Breast epithelium (tissue), 4 donors: ENCODE measurements around the gene FLII. TPM values are rescaled to one million over a fixed set of nuclear protein-coding genes. Genes with fewer than 3 reads are reported as not detected.

Experiments
- DNase-seq, 2 donors: peaks; one replicate each; pipeline ENCODE4 v3.0.0-alpha.2; 2019; ENCODE audit warnings: low spot score in 2 of 2
- H3K27ac ChIP-seq, 2 donors: fragments of 200-600 bp; sonication (generic) in 1 of 2; one replicate each; pipeline ENCODE4 v1.5.1; 2016 to 2019; ENCODE audit warnings: mild to moderate bottlenecking in 1 of 2
- H3K27me3 ChIP-seq, 2 donors: fragments of 200-600 bp; sonication (generic) in 1 of 2; one replicate each; pipeline versions ENCODE4 v1.5.1 to v1.6.0; 2017 to 2019; ENCODE audit warnings: control low read depth in 1 of 2, mild to moderate bottlenecking in 1 of 2
- H3K36me3 ChIP-seq: fragments of 200-600 bp; one replicate; pipeline ENCODE4 v1.5.1; 2019
- H3K4me1 ChIP-seq, 2 donors: fragments of 200-600 bp; sonication (generic); one replicate each; pipeline ENCODE4 v1.5.1; 2016 to 2019; ENCODE audit warnings: control low read depth in 1 of 2
- H3K4me3 ChIP-seq, 3 donors: fragments of 200-600 bp; sonication (generic); 1 replicate in 2 of 3; 2 replicates in 1 of 3; pipeline ENCODE4 v1.5.1; 2016 to 2019; ENCODE audit warnings: mild to moderate bottlenecking in 3 of 3, moderate library complexity in 2 of 3
- H3K9me3 ChIP-seq, 2 donors: fragments of 200-600 bp; sonication (generic) in 1 of 2; one replicate each; pipeline ENCODE4 v1.5.1; 2016 to 2019; ENCODE audit warnings: control low read depth in 1 of 2
- POLR2A ChIP-seq: fragments of 450-650 bp; IDR thresholded peaks from one replicate; pipeline ENCODE4 v1.6.1; 2016; ENCODE audit warnings: antibody characterized with exemption, mild to moderate bottlenecking, moderate library complexity
- POLR2AphosphoS5 ChIP-seq, 3 donors: sonication (generic); formaldehyde crosslinking; IDR thresholded peaks; one replicate each; pipeline ENCODE4 v1.6.1; 2017; ENCODE audit warnings: antibody characterized with exemption in 3 of 3
- intact Hi-C: fragments of 100-400 bp; cut with DNase I; formaldehyde crosslinking; loops from one replicate; pipeline ENCODE4 v1.15.1; 2023; ENCODE audit warnings: low total_unique reads
- total RNA-seq, 3 donors: library from RNA; depleted of rRNA; stranded (reverse); fragments of >200 nt; gene quantifications; one replicate each; pipeline ENCODE4 v1.1.0, GENCODE V29; 2016
- TF ChIP-seq, protein P1 (sequence below), 3 donors: fragments of 450-650 bp; IDR thresholded peaks; one replicate each; pipeline ENCODE4 v1.5.1; 2016 to 2017; ENCODE audit warnings: antibody characterized with exemption in 3 of 3, mild to moderate bottlenecking in 3 of 3, moderate library complexity in 3 of 3

The FLII gene
- total RNA-seq, 3 donors from 2014 or later, result 235 to 298 (median 293) TPM

GRCh38 chr17:18247613-18248001, 10.9 kb downstream of the FLII start:
- TF ChIP-seq POLR2A (no peak), POLR2AphosphoS5 (IDR thresholded peaks at IDR 0.05) (no peak)
- TF ChIP-seq, protein P1, sequence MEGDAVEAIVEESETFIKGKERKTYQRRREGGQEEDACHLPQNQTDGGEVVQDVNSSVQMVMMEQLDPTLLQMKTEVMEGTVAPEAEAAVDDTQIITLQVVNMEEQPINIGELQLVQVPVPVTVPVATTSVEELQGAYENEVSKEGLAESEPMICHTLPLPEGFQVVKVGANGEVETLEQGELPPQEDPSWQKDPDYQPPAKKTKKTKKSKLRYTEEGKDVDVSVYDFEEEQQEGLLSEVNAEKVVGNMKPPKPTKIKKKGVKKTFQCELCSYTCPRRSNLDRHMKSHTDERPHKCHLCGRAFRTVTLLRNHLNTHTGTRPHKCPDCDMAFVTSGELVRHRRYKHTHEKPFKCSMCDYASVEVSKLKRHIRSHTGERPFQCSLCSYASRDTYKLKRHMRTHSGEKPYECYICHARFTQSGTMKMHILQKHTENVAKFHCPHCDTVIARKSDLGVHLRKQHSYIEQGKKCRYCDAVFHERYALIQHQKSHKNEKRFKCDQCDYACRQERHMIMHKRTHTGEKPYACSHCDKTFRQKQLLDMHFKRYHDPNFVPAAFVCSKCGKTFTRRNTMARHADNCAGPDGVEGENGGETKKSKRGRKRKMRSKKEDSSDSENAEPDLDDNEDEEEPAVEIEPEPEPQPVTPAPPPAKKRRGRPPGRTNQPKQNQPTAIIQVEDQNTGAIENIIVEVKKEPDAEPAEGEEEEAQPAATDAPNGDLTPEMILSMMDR (IDR thresholded peaks at IDR 0.05), result no peak
- peak overlapping the region in 1 of 2 donors; percentile 61 for H3K27ac ChIP-seq
- H3K9me3 ChIP-seq, result no peaks in the 10 kb centered on the region
- H3K36me3 ChIP-seq, result peaks cover 7% of the 10 kb centered on the region
- intact Hi-C loops, result no loop called here
- H3K4me1 ChIP-seq, result no peaks in the 10 kb centered on the region
- H3K27me3 ChIP-seq, result no peaks in the 10 kb centered on the region
- peak in 1 of 2 donors; percentile 48 for DNase-seq
- H3K4me3 ChIP-seq, result peak overlapping the region in 1 of 3 donors; percentile 29

- DNase-seq, result peak in 1 of 2 donors; percentile 69
- H3K27ac ChIP-seq, result peak overlapping the region; percentile 40 to 61
- peak overlapping the region in 2 of 3 donors; percentile 29 to 49 for H3K4me3 ChIP-seq
- H3K9me3 ChIP-seq, result no peaks in the 10 kb centered on the region
- peaks cover 7% of the 10 kb centered on the region for H3K36me3 ChIP-seq
- H3K4me1 ChIP-seq, result no peaks in the 10 kb centered on the region
- intact Hi-C loops, result no loop called here
- no peaks in the 10 kb centered on the region for H3K27me3 ChIP-seq
- TF ChIP-seq POLR2AphosphoS5 (IDR thresholded peaks at IDR 0.05) (no peak), POLR2A (no peak)
- TF ChIP-seq, protein P1 (IDR thresholded peaks at IDR 0.05), result no peak
These were observed 11.5 kb downstream of the FLII start for GRCh38 chr17:18246880-18247612.

- no peak overlapping the region for H3K27ac ChIP-seq
- peaks cover 4% of the 10 kb centered on the region for H3K36me3 ChIP-seq
- TF ChIP-seq POLR2AphosphoS5 (IDR thresholded peaks at IDR 0.05) (no peak), POLR2A (no peak)
- TF ChIP-seq, protein P1 (IDR thresholded peaks at IDR 0.05), result no peak
- intact Hi-C loops, result no loop called here
- no peaks in the 10 kb centered on the region for H3K27me3 ChIP-seq
- H3K4me1 ChIP-seq, result no peaks in the 10 kb centered on the region
- DNase-seq, result no peak
- no peaks in the 10 kb centered on the region for H3K9me3 ChIP-seq
- peak overlapping the region in 1 of 3 donors; percentile 49 for H3K4me3 ChIP-seq
These were observed 12.3 kb downstream of the FLII start for GRCh38 chr17:18246109-18246725.

- H3K36me3 ChIP-seq, result no peaks in the 10 kb centered on the region
- intact Hi-C loops, result no loop called here
These were observed 13.3 kb downstream of the FLII start for GRCh38 chr17:18245038-18245776.

More at GRCh38 chr17:18245038-18245776, 13.3 kb downstream of the FLII start:
- DNase-seq, result no peak
- Histone ChIP-seq H3K4me3 (no peak overlapping the region), H3K4me1 (no peaks in the 10 kb centered on the region), H3K27me3 (no peaks in the 10 kb centered on the region), H3K9me3 (no peaks in the 10 kb centered on the region), H3K27ac (no peak overlapping the region)
- TF ChIP-seq, protein P1 (IDR thresholded peaks at IDR 0.05), result no peak
- TF ChIP-seq POLR2A (no peak), POLR2AphosphoS5 (IDR thresholded peaks at IDR 0.05) (no peak)
